WTC11 (cell line): ENCODE data around the gene CLTA. TPM values are rescaled to one million over a fixed set of nuclear protein-coding genes. Genes with fewer than 3 reads are reported as not detected.

Experiments used
- ATAC-seq: fragments of 200-7000 bp; cut with Tn5 transposase; 2 replicates; pipeline ENCODE4 v1.10.0; 2021; ENCODE audit warnings: mild to moderate bottlenecking, moderate library complexity
- CTCF ChIA-PET: fragments of 300-600 bp; sonication (Branson Sonifier 250); formaldehyde crosslinking; loops from one replicate; lab custom pipeline; 2021; ENCODE audit warnings: antibody characterized with exemption; lab: Charles Lee
- POLR2A ChIA-PET: fragments of 350-600 bp; sonication (Branson Sonifier 250); formaldehyde crosslinking; loops from one replicate; lab custom pipeline; 2021; ENCODE audit warnings: antibody characterized with exemption; lab: Charles Lee
- DNase-seq: peaks from one replicate; pipeline ENCODE4 v3.0.0; 2021; ENCODE audit warnings: low spot score
- H3K27ac Mint-ChIP-seq: 2 replicates; pipeline ENCODE4 v1.8.0; 2021; ENCODE audit warnings: mixed read lengths
- H3K27me3 Mint-ChIP-seq: 2 replicates; pipeline ENCODE4 v1.8.0; 2021; ENCODE audit warnings: low read depth, mild to moderate bottlenecking, moderate library complexity, mixed read lengths
- H3K36me3 Mint-ChIP-seq: 2 replicates; pipeline ENCODE4 v1.8.0; 2021; ENCODE audit warnings: mixed read lengths
- H3K4me1 Mint-ChIP-seq: 2 replicates; pipeline ENCODE4 v1.8.0; 2022; ENCODE audit warnings: mixed read lengths
- H3K4me3 Mint-ChIP-seq: 2 replicates; pipeline ENCODE4 v1.8.0; 2021; ENCODE audit warnings: mild to moderate bottlenecking, moderate library complexity, mixed read lengths
- H3K9me3 Mint-ChIP-seq: 2 replicates; pipeline ENCODE4 v1.8.0; 2021; ENCODE audit warnings: mixed read lengths
- ATF1 ChIP-seq: sonication (generic); formaldehyde crosslinking; IDR thresholded peaks from 2 replicates; pipeline ENCODE4 v1.8.1; 2023; ENCODE audit warnings: mild to moderate bottlenecking, moderate library complexity, missing genetic modification reagents
- CREM ChIP-seq: sonication (generic); formaldehyde crosslinking; IDR thresholded peaks from 2 replicates; pipeline ENCODE4 v1.8.1; 2022; ENCODE audit warnings: mild to moderate bottlenecking, missing genetic modification reagents, moderate library complexity
- FOXP1 ChIP-seq: sonication (generic); formaldehyde crosslinking; IDR thresholded peaks from 2 replicates; pipeline ENCODE4 v1.8.0; 2022; ENCODE audit warnings: missing genetic modification reagents, mild to moderate bottlenecking, moderate library complexity, borderline replicate concordance
- GRHL2 ChIP-seq: fragments of 250-450 bp; sonication (Bioruptor Pico); IDR thresholded peaks from 2 replicates; pipeline ENCODE4 v1.8.0; 2022; ENCODE audit warnings: mild to moderate bottlenecking, moderate library complexity; ENCODE audit not compliant: insufficient replicate concordance, severe bottlenecking
- GTF2I ChIP-seq: fragments of 250-450 bp; sonication (Bioruptor Pico); conservative IDR thresholded peaks from 2 replicates; pipeline ENCODE4 v1.4.0; 2021; ENCODE audit warnings: mild to moderate bottlenecking
- IRF2 ChIP-seq: sonication (generic); formaldehyde crosslinking; IDR thresholded peaks from 2 replicates; pipeline ENCODE4 v1.8.0; 2022; ENCODE audit warnings: low read depth, missing genetic modification reagents, borderline replicate concordance
- MXD4 ChIP-seq: fragments of 250-450 bp; sonication (Bioruptor Pico); IDR thresholded peaks from 2 replicates; pipeline ENCODE4 v1.8.0; 2021; ENCODE audit warnings: mild to moderate bottlenecking, moderate library complexity, borderline replicate concordance
- NFATC4 ChIP-seq: fragments of 250-450 bp; sonication (Bioruptor Pico); IDR thresholded peaks from 2 replicates; pipeline ENCODE4 v1.9.0; 2021; ENCODE audit warnings: mild to moderate bottlenecking
- NR3C1 ChIP-seq: sonication (generic); formaldehyde crosslinking; conservative IDR thresholded peaks from 2 replicates; pipeline ENCODE4 v1.8.1; 2023; ENCODE audit warnings: low read depth, mild to moderate bottlenecking, missing genetic modification reagents
- RORB ChIP-seq: fragments of 250-450 bp; sonication (Bioruptor Pico); IDR thresholded peaks from 2 replicates; pipeline ENCODE4 v1.9.0; 2021; ENCODE audit warnings: mild to moderate bottlenecking
- SMAD3 ChIP-seq: sonication (generic); formaldehyde crosslinking; IDR thresholded peaks from 2 replicates; pipeline ENCODE4 v1.8.0; 2022; ENCODE audit warnings: missing genetic modification reagents, mild to moderate bottlenecking, borderline replicate concordance
- SP1 ChIP-seq: sonication (generic); formaldehyde crosslinking; conservative IDR thresholded peaks from 2 replicates; pipeline ENCODE4 v1.8.1; 2022; ENCODE audit warnings: missing genetic modification reagents
- TCF7 ChIP-seq: sonication (generic); formaldehyde crosslinking; IDR thresholded peaks from 2 replicates; pipeline ENCODE4 v1.8.0; 2022; ENCODE audit warnings: mild to moderate bottlenecking, low read depth, missing genetic modification reagents, moderate library complexity
- total RNA-seq: library from RNA; stranded (reverse); gene quantifications from 3 replicates; pipeline ENCODE4 v1.2.3, GENCODE V29; 2021
- TF ChIP-seq, protein P1 (sequence below): sonication (generic); formaldehyde crosslinking; IDR thresholded peaks from 2 replicates; pipeline ENCODE4 v1.8.1; 2023; ENCODE audit warnings: mild to moderate bottlenecking, moderate library complexity, missing genetic modification reagents
- TF ChIP-seq, protein P2 (sequence below): sonication (generic); formaldehyde crosslinking; IDR thresholded peaks from 2 replicates; pipeline ENCODE4 v1.8.0; 2022; ENCODE audit warnings: mild to moderate bottlenecking, missing genetic modification reagents
- TF ChIP-seq, protein P3 (sequence below): sonication (generic); formaldehyde crosslinking; IDR thresholded peaks from 2 replicates; pipeline ENCODE4 v1.8.1; 2022; ENCODE audit warnings: missing genetic modification reagents, borderline replicate concordance
- TF ChIP-seq, protein P4 (sequence below): sonication (generic); formaldehyde crosslinking; IDR thresholded peaks from 2 replicates; pipeline ENCODE4 v1.8.0; 2022; ENCODE audit warnings: mild to moderate bottlenecking, missing genetic modification reagents
- TF ChIP-seq, protein P5 (sequence below): sonication (generic); formaldehyde crosslinking; IDR thresholded peaks from 2 replicates; pipeline ENCODE4 v1.8.1; 2023; ENCODE audit warnings: mild to moderate bottlenecking, missing genetic modification reagents, moderate library complexity
- TF ChIP-seq, protein P6 (sequence below): sonication (generic); formaldehyde crosslinking; IDR thresholded peaks from 2 replicates; pipeline ENCODE4 v1.8.0; 2023; ENCODE audit warnings: missing genetic modification reagents, mild to moderate bottlenecking, borderline replicate concordance
- TF ChIP-seq, protein P7 (sequence below): fragments of 250-450 bp; sonication (Bioruptor Pico); IDR thresholded peaks from 2 replicates; pipeline ENCODE4 v1.9.0; 2021; ENCODE audit warnings: mild to moderate bottlenecking
- TF ChIP-seq, protein P8 (sequence below): sonication (generic); formaldehyde crosslinking; IDR thresholded peaks from 2 replicates; pipeline ENCODE4 v1.8.1; 2022; ENCODE audit warnings: mild to moderate bottlenecking, moderate library complexity, missing genetic modification reagents

Gene CLTA
- total RNA-seq, 1 experiment from 2014 or later, result 213 TPM

DNA sequence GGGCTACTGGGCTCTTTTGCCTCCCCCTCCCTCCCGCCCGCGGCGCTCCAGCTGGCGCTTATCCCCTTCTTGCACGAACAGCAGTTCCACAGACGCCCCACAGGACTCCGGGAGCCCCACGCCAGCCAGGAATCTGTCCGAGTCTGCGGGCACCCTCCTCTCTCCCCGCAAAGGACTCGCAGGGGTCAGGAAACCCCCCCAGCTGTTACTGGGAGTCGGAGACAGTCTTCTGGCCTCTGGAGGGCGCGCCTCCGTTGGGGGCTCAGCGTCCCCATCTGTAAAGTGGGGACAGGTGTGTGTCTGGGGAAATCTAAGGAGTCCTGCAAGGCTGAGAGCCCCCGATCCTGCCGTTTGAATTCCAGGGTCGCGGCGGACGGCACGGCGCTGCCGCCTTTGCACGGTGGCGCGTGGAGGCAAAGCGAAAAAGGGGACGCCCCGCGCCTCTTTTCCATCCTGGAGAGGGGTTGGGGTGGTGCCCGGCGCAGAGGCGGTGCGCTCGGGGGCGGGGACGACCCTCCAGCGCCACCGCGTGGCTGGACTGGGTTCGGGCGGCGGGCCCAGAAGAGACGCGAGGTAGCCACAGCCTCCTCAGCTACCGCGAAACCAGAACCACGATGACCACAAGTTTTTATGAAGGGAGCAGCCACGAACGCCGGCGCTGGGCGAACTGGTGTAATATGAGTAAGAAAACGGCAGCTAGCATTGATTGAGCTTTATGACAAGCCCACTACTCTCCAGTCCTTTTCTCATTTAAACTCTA, 24.4 kb upstream of the CLTA start:
- DNase-seq, result peak; percentile 85
- Mint-ChIP-seq H3K27me3 (peaks cover 7% of the 10 kb centered on the region), H3K4me3 (peak overlapping the region; percentile 68), H3K9me3 (no peaks in the 10 kb centered on the region), H3K4me1 (peaks cover 44% of the 10 kb centered on the region), H3K27ac (no peak overlapping the region), H3K36me3 (no peaks in the 10 kb centered on the region)
- POLR2A ChIA-PET, result interaction anchor here (0.8 to 1.5 kb wide), 2 partner anchors 24 to 29 kb away, joined by 3 to 7 read pairs; partner anchors contain the start of genes CLTA and GLIPR2
- CTCF ChIA-PET, result interaction anchor here (0.6 to 5.3 kb wide), 39 partner anchors 10 to 1995 kb away, joined by 3 to 131 read pairs (median 5); partner anchors contain the start of genes CLTA, GLIPR2 and RECK
- peak; percentile 66 for ATAC-seq
- no peak for TF ChIP-seq RORB (CRISPR knock-in tag)
- TF ChIP-seq FOXP1 (CRISPR knock-in tag), result peak; percentile 66; the same call in 1 of the 2 replicates
- no peak for TF ChIP-seq NR3C1
- TF ChIP-seq, protein P1, sequence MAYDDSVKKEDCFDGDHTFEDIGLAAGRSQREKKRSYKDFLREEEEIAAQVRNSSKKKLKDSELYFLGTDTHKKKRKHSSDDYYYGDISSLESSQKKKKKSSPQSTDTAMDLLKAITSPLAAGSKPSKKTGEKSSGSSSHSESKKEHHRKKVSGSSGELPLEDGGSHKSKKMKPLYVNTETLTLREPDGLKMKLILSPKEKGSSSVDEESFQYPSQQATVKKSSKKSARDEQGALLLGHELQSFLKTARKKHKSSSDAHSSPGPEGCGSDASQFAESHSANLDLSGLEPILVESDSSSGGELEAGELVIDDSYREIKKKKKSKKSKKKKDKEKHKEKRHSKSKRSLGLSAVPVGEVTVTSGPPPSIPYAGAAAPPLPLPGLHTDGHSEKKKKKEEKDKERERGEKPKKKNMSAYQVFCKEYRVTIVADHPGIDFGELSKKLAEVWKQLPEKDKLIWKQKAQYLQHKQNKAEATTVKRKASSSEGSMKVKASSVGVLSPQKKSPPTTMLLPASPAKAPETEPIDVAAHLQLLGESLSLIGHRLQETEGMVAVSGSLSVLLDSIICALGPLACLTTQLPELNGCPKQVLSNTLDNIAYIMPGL (CRISPR knock-in tag), result peak; percentile 79
- TF ChIP-seq, protein P2, sequence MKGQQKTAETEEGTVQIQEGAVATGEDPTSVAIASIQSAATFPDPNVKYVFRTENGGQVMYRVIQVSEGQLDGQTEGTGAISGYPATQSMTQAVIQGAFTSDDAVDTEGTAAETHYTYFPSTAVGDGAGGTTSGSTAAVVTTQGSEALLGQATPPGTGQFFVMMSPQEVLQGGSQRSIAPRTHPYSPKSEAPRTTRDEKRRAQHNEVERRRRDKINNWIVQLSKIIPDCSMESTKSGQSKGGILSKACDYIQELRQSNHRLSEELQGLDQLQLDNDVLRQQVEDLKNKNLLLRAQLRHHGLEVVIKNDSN, result no peak
- TF ChIP-seq IRF2 (CRISPR knock-in tag), result no peak
- TF ChIP-seq, protein P3, sequence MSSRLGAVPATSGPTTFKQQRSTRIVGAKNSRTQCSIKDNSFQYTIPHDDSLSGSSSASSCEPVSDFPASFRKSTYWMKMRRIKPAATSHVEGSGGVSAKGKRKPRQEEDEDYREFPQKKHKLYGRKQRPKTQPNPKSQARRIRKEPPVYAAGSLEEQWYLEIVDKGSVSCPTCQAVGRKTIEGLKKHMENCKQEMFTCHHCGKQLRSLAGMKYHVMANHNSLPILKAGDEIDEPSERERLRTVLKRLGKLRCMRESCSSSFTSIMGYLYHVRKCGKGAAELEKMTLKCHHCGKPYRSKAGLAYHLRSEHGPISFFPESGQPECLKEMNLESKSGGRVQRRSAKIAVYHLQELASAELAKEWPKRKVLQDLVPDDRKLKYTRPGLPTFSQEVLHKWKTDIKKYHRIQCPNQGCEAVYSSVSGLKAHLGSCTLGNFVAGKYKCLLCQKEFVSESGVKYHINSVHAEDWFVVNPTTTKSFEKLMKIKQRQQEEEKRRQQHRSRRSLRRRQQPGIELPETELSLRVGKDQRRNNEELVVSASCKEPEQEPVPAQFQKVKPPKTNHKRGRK (CRISPR knock-in tag), result no peak
- no peak for TF ChIP-seq NFATC4 (CRISPR knock-in tag)
- TF ChIP-seq, protein P4, sequence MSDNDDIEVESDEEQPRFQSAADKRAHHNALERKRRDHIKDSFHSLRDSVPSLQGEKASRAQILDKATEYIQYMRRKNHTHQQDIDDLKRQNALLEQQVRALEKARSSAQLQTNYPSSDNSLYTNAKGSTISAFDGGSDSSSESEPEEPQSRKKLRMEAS, result peak; percentile 56
- no peak for TF ChIP-seq SMAD3
- TF ChIP-seq GRHL2 (CRISPR knock-in tag), result no peak
- TF ChIP-seq TCF7 (CRISPR knock-in tag), result no peak
- TF ChIP-seq, protein P5, sequence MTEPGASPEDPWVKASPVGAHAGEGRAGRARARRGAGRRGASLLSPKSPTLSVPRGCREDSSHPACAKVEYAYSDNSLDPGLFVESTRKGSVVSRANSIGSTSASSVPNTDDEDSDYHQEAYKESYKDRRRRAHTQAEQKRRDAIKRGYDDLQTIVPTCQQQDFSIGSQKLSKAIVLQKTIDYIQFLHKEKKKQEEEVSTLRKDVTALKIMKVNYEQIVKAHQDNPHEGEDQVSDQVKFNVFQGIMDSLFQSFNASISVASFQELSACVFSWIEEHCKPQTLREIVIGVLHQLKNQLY (CRISPR knock-in tag), result no peak
- peak; percentile 99 for TF ChIP-seq GTF2I
- TF ChIP-seq SP1 (CRISPR knock-in tag), result peak; percentile 69
- TF ChIP-seq, protein P6, sequence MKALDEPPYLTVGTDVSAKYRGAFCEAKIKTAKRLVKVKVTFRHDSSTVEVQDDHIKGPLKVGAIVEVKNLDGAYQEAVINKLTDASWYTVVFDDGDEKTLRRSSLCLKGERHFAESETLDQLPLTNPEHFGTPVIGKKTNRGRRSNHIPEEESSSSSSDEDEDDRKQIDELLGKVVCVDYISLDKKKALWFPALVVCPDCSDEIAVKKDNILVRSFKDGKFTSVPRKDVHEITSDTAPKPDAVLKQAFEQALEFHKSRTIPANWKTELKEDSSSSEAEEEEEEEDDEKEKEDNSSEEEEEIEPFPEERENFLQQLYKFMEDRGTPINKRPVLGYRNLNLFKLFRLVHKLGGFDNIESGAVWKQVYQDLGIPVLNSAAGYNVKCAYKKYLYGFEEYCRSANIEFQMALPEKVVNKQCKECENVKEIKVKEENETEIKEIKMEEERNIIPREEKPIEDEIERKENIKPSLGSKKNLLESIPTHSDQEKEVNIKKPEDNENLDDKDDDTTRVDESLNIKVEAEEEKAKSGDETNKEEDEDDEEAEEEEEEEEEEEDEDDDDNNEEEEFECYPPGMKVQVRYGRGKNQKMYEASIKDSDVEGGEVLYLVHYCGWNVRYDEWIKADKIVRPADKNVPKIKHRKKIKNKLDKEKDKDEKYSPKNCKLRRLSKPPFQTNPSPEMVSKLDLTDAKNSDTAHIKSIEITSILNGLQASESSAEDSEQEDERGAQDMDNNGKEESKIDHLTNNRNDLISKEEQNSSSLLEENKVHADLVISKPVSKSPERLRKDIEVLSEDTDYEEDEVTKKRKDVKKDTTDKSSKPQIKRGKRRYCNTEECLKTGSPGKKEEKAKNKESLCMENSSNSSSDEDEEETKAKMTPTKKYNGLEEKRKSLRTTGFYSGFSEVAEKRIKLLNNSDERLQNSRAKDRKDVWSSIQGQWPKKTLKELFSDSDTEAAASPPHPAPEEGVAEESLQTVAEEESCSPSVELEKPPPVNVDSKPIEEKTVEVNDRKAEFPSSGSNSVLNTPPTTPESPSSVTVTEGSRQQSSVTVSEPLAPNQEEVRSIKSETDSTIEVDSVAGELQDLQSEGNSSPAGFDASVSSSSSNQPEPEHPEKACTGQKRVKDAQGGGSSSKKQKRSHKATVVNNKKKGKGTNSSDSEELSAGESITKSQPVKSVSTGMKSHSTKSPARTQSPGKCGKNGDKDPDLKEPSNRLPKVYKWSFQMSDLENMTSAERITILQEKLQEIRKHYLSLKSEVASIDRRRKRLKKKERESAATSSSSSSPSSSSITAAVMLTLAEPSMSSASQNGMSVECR (CRISPR knock-in tag), result 0 out of 2 replicates have a peak, but pooled peaks have one; percentile 57
- TF ChIP-seq MXD4 (CRISPR knock-in tag), result no peak
- TF ChIP-seq, protein P7, sequence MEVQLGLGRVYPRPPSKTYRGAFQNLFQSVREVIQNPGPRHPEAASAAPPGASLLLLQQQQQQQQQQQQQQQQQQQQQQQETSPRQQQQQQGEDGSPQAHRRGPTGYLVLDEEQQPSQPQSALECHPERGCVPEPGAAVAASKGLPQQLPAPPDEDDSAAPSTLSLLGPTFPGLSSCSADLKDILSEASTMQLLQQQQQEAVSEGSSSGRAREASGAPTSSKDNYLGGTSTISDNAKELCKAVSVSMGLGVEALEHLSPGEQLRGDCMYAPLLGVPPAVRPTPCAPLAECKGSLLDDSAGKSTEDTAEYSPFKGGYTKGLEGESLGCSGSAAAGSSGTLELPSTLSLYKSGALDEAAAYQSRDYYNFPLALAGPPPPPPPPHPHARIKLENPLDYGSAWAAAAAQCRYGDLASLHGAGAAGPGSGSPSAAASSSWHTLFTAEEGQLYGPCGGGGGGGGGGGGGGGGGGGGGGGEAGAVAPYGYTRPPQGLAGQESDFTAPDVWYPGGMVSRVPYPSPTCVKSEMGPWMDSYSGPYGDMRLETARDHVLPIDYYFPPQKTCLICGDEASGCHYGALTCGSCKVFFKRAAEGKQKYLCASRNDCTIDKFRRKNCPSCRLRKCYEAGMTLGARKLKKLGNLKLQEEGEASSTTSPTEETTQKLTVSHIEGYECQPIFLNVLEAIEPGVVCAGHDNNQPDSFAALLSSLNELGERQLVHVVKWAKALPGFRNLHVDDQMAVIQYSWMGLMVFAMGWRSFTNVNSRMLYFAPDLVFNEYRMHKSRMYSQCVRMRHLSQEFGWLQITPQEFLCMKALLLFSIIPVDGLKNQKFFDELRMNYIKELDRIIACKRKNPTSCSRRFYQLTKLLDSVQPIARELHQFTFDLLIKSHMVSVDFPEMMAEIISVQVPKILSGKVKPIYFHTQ (CRISPR knock-in tag), result no peak
- TF ChIP-seq, protein P8, sequence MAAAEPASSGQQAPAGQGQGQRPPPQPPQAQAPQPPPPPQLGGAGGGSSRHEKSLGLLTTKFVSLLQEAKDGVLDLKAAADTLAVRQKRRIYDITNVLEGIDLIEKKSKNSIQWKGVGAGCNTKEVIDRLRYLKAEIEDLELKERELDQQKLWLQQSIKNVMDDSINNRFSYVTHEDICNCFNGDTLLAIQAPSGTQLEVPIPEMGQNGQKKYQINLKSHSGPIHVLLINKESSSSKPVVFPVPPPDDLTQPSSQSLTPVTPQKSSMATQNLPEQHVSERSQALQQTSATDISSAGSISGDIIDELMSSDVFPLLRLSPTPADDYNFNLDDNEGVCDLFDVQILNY, result no peak
- 0 out of 2 replicates have a peak, but pooled peaks have one; percentile 42 for TF ChIP-seq CREM
- no peak for TF ChIP-seq ATF1 (CRISPR knock-in tag)
